ENCODE results near the gene ENPP6. TPM values are rescaled to one million over a fixed set of nuclear protein-coding genes. Genes with fewer than 3 reads are reported as not detected.

ENPP6 gene
- polyA plus RNA-seq, 1 of the 3 experiments (the other 2 are of a cell fraction): not detected

- Histone ChIP-seq H3K4me2 (no peak overlapping the region), H3K79me2 (ENCODE audit: insufficient read depth) (no peaks in the 10 kb centered on the region), H3K9ac (no peak overlapping the region), H3K36me3 (replicated peaks in 1 of 2; ENCODE audit: control insufficient read depth in 1 of 2, insufficient read depth in 2 of 2, low read length in 1 of 2) (no peaks in the 10 kb centered on the region), H3K4me3 (ENCODE audit: low read depth in 2 of 2, low read length in 1 of 2) (no peak overlapping the region), H3F3A (replicated peaks; ENCODE audit: insufficient read depth) (no peaks in the 10 kb centered on the region), H3K4me1 (ENCODE audit: control insufficient read depth in 1 of 2, insufficient read depth in 2 of 2, low read depth in 1 of 2, low read length in 1 of 2) (peaks cover 0 to 11% of the 10 kb centered on the region in 2 experiments; a peak in 1 of 4 replicates), H4K20me1 (ENCODE audit: insufficient read depth) (no peaks in the 10 kb centered on the region), H3K27me3 (ENCODE audit: insufficient read depth) (no peaks in the 10 kb centered on the region; the same call in 1 of the 2 replicates), H2AFZ (ENCODE audit: low read depth) (no peak overlapping the region), H3K27ac (ENCODE audit: low read depth in 2 of 2, low read length in 1 of 2) (no peak overlapping the region), H3K9me2 (no peaks in the 10 kb centered on the region), H3K9me3 (no peaks in the 10 kb centered on the region)
- TF ChIP-seq YY1 (IDR thresholded peaks at IDR 0.05; ENCODE audit: low read depth) (no peak), CTCF (IDR thresholded peaks at IDR 0.05) (no peak), GABPA (IDR thresholded peaks at IDR 0.05; ENCODE audit: low read depth) (no peak), SIN3A (IDR thresholded peaks at IDR 0.05; ENCODE audit: borderline replicate concordance, low read depth, low read length) (no peak), RXRA (IDR thresholded peaks at IDR 0.05; ENCODE audit: borderline replicate concordance, low read depth) (no peak), REST (IDR thresholded peaks at IDR 0.05; ENCODE audit: low read depth, low read length) (no peak), TEAD4 (IDR thresholded peaks at IDR 0.05; ENCODE audit: borderline replicate concordance, insufficient read depth) (no peak), RFX5 (IDR thresholded peaks at IDR 0.05; ENCODE audit: low read length) (no peak), PBX3 (IDR thresholded peaks at IDR 0.05) (no peak), RCOR1 (IDR thresholded peaks at IDR 0.05; ENCODE audit: low read length) (no peak), CHD2 (IDR thresholded peaks at IDR 0.05; ENCODE audit: low read length, partially characterized antibody) (no peak), MXI1 (IDR thresholded peaks at IDR 0.05; ENCODE audit: low read depth, low read length) (no peak), MAX (IDR thresholded peaks at IDR 0.05; ENCODE audit: low read depth) (no peak), ZBTB33 (IDR thresholded peaks at IDR 0.05; ENCODE audit: borderline replicate concordance, low read depth) (no peak), RAD21 (IDR thresholded peaks at IDR 0.05; ENCODE audit: low read length) (no peak), TCF12 (IDR thresholded peaks at IDR 0.05) (no peak), USF2 (IDR thresholded peaks at IDR 0.05; ENCODE audit: borderline replicate concordance, low read depth, low read length) (no peak), MEF2A (IDR thresholded peaks at IDR 0.05; ENCODE audit: borderline replicate concordance, low read depth) (no peak), FOSL2 (IDR thresholded peaks at IDR 0.05; ENCODE audit: borderline replicate concordance, low read depth) (no peak), NFIC (IDR thresholded peaks at IDR 0.05; ENCODE audit: borderline replicate concordance) (no peak)
- POLR2A ChIA-PET: no interaction called here
- 56% methylated on average over 3 of the region's 3 CpGs for WGBS (ENCODE audit: low lambda C conversion rate)
- DNase-seq: no peak
- CTCF ChIA-PET: interaction anchor here (1.8 kb wide), 1 partner anchor 91 kb away, joined by 6 read pairs; no protein-coding TSS in a partner anchor
Observed at GRCh38 chr4:184259081-184259480, 41.4 kb upstream of the ENPP6 start.

All from SK-N-SH (cell line).